Measurements from ENCODE around the gene PRADC1.

GRCh38 chr2:73232403-73233153 lies 461 bp downstream of the PRADC1 start:
- no peak for TF ChIP-seq CTCF (IDR thresholded peaks at IDR 0.05; ENCODE audit: low read depth, low read length, missing input control)
- TF ChIP-seq, protein P1, sequence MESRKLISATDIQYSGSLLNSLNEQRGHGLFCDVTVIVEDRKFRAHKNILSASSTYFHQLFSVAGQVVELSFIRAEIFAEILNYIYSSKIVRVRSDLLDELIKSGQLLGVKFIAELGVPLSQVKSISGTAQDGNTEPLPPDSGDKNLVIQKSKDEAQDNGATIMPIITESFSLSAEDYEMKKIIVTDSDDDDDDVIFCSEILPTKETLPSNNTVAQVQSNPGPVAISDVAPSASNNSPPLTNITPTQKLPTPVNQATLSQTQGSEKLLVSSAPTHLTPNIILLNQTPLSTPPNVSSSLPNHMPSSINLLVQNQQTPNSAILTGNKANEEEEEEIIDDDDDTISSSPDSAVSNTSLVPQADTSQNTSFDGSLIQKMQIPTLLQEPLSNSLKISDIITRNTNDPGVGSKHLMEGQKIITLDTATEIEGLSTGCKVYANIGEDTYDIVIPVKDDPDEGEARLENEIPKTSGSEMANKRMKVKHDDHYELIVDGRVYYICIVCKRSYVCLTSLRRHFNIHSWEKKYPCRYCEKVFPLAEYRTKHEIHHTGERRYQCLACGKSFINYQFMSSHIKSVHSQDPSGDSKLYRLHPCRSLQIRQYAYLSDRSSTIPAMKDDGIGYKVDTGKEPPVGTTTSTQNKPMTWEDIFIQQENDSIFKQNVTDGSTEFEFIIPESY (IDR thresholded peaks at IDR 0.05), result no peak

Data from liver (tissue), 2 donors.